ENCODE measurements around the gene PARK7. TPM values are rescaled to one million over a fixed set of nuclear protein-coding genes. Genes with fewer than 3 reads are reported as not detected.

PARK7 gene
- polyA plus RNA-seq, 2 donors: 146 to 184 TPM

- Histone ChIP-seq H3K4me3 (ENCODE audit: low read depth in 1 of 2, low read length in 2 of 2) (no peak overlapping the region), H3K27ac (ENCODE audit: low read depth in 2 of 2, low read length in 1 of 2) (no peak overlapping the region), H3K9me3 (ENCODE audit: control insufficient read depth in 2 of 2, insufficient read depth in 1 of 2, low read depth in 1 of 2, low read length in 1 of 2) (no peaks in the 10 kb centered on the region), H3K27me3 (ENCODE audit: control insufficient read depth in 1 of 2, insufficient read depth in 2 of 2, low read length in 2 of 2) (no peaks in the 10 kb centered on the region), H3K36me3 (ENCODE audit: control insufficient read depth in 2 of 2, insufficient read depth in 2 of 2, low read length in 1 of 2) (peaks cover 0 to 9% of the 10 kb centered on the region in 2 donors), H3K4me1 (ENCODE audit: control insufficient read depth in 2 of 2, insufficient read depth in 2 of 2, low read length in 1 of 2) (peaks cover 0 to 4% of the 10 kb centered on the region in 2 donors)
- WGBS, 2 donors: 68 to 79% methylated on average over 7 of the region's 7 CpGs
Measured at GRCh38 chr1:8011923-8012858, 50.7 kb downstream of the PARK7 start.

- Histone ChIP-seq H3K9me3 (ENCODE audit: control insufficient read depth in 2 of 2, insufficient read depth in 1 of 2, low read depth in 1 of 2, low read length in 1 of 2) (no peaks in the 10 kb centered on the region), H3K4me1 (ENCODE audit: control insufficient read depth in 2 of 2, insufficient read depth in 2 of 2, low read length in 1 of 2) (peaks cover 0 to 4% of the 10 kb centered on the region in 2 donors), H3K4me3 (ENCODE audit: low read depth in 1 of 2, low read length in 2 of 2) (no peak overlapping the region), H3K27me3 (ENCODE audit: control insufficient read depth in 1 of 2, insufficient read depth in 2 of 2, low read length in 2 of 2) (no peaks in the 10 kb centered on the region), H3K27ac (ENCODE audit: low read depth in 2 of 2, low read length in 1 of 2) (no peak overlapping the region), H3K36me3 (ENCODE audit: control insufficient read depth in 2 of 2, insufficient read depth in 2 of 2, low read length in 1 of 2) (peaks cover 0 to 9% of the 10 kb centered on the region in 2 donors)
- 93 to 94% methylated on average over 4 of the region's 4 CpGs for WGBS, 2 donors
Measured at GRCh38 chr1:8012955-8013354, 51.4 kb downstream of the PARK7 start.

- Histone ChIP-seq H3K36me3 (ENCODE audit: control insufficient read depth in 2 of 2, insufficient read depth in 2 of 2, low read length in 1 of 2) (peaks cover 0 to 9% of the 10 kb centered on the region in 2 donors), H3K4me1 (ENCODE audit: control insufficient read depth in 2 of 2, insufficient read depth in 2 of 2, low read length in 1 of 2) (peaks cover 0 to 4% of the 10 kb centered on the region in 2 donors), H3K9me3 (ENCODE audit: control insufficient read depth in 2 of 2, insufficient read depth in 1 of 2, low read depth in 1 of 2, low read length in 1 of 2) (no peaks in the 10 kb centered on the region), H3K27me3 (ENCODE audit: control insufficient read depth in 1 of 2, insufficient read depth in 2 of 2, low read length in 2 of 2) (no peaks in the 10 kb centered on the region), H3K4me3 (ENCODE audit: low read depth in 1 of 2, low read length in 2 of 2) (no peak overlapping the region), H3K27ac (ENCODE audit: low read depth in 2 of 2, low read length in 1 of 2) (no peak overlapping the region)
- 88 to 89% methylated on average over 11 of the region's 11 CpGs for WGBS, 2 donors
Measured at GRCh38 chr1:8013399-8013798, 51.9 kb downstream of the PARK7 start.

GRCh38 chr1:8013800-8014199 is 52.3 kb downstream of the PARK7 start:
- peaks cover 0 to 4% of the 10 kb centered on the region in 2 donors for H3K4me1 ChIP-seq (ENCODE audit: control insufficient read depth in 2 of 2, insufficient read depth in 2 of 2, low read length in 1 of 2)
- H3K27me3 ChIP-seq (ENCODE audit: control insufficient read depth in 1 of 2, insufficient read depth in 2 of 2, low read length in 2 of 2): no peaks in the 10 kb centered on the region
- H3K9me3 ChIP-seq (ENCODE audit: control insufficient read depth in 2 of 2, insufficient read depth in 1 of 2, low read depth in 1 of 2, low read length in 1 of 2): no peaks in the 10 kb centered on the region
- no peak overlapping the region for H3K27ac ChIP-seq (ENCODE audit: low read depth in 2 of 2, low read length in 1 of 2)
- 75 to 77% methylated on average over 6 of the region's 6 CpGs for WGBS, 2 donors
- H3K4me3 ChIP-seq (ENCODE audit: low read depth in 1 of 2, low read length in 2 of 2): no peak overlapping the region
- H3K36me3 ChIP-seq (ENCODE audit: control insufficient read depth in 2 of 2, insufficient read depth in 2 of 2, low read length in 1 of 2): peaks cover 0 to 9% of the 10 kb centered on the region in 2 donors

GRCh38 chr1:8014381-8014988 is 53.0 kb downstream of the PARK7 start:
- Histone ChIP-seq H3K4me3 (ENCODE audit: low read depth in 1 of 2, low read length in 2 of 2) (no peak overlapping the region), H3K36me3 (ENCODE audit: control insufficient read depth in 2 of 2, insufficient read depth in 2 of 2, low read length in 1 of 2) (peaks cover 0 to 9% of the 10 kb centered on the region in 2 donors)

GRCh38 chr1:8015036-8015808 is 53.7 kb downstream of the PARK7 start:
- Histone ChIP-seq H3K9me3 (ENCODE audit: control insufficient read depth in 2 of 2, insufficient read depth in 1 of 2, low read depth in 1 of 2, low read length in 1 of 2) (no peaks in the 10 kb centered on the region), H3K27ac (ENCODE audit: low read depth in 2 of 2, low read length in 1 of 2) (peak overlapping the region; percentile 21 to 57), H3K4me1 (ENCODE audit: control insufficient read depth in 2 of 2, insufficient read depth in 2 of 2, low read length in 1 of 2) (peaks cover 0 to 4% of the 10 kb centered on the region in 2 donors), H3K36me3 (ENCODE audit: control insufficient read depth in 2 of 2, insufficient read depth in 2 of 2, low read length in 1 of 2) (peaks cover 0 to 5% of the 10 kb centered on the region in 2 donors), H3K4me3 (ENCODE audit: low read depth in 1 of 2, low read length in 2 of 2) (no peak overlapping the region), H3K27me3 (ENCODE audit: control insufficient read depth in 1 of 2, insufficient read depth in 2 of 2, low read length in 2 of 2) (no peaks in the 10 kb centered on the region)
- WGBS, 2 donors: 18 to 20% methylated on average over 8 of the region's 8 CpGs

More at GRCh38 chr1:8014381-8014988, 53.0 kb downstream of the PARK7 start:
- peak overlapping the region in 1 of 2 donors; percentile 1 for H3K27ac ChIP-seq (ENCODE audit: low read depth in 2 of 2, low read length in 1 of 2)
- 77 to 78% methylated on average over 10 of the region's 10 CpGs for WGBS, 2 donors
- H3K27me3 ChIP-seq (ENCODE audit: control insufficient read depth in 1 of 2, insufficient read depth in 2 of 2, low read length in 2 of 2): no peaks in the 10 kb centered on the region
- no peaks in the 10 kb centered on the region for H3K9me3 ChIP-seq (ENCODE audit: control insufficient read depth in 2 of 2, insufficient read depth in 1 of 2, low read depth in 1 of 2, low read length in 1 of 2)
- peaks cover 0 to 4% of the 10 kb centered on the region in 2 donors for H3K4me1 ChIP-seq (ENCODE audit: control insufficient read depth in 2 of 2, insufficient read depth in 2 of 2, low read length in 1 of 2)

GRCh38 chr1:8015809-8016165 is 54.3 kb downstream of the PARK7 start:
- peak overlapping the region in 1 of 2 donors; percentile 29 for H3K27ac ChIP-seq (ENCODE audit: low read depth in 2 of 2, low read length in 1 of 2)
- H3K4me1 ChIP-seq (ENCODE audit: control insufficient read depth in 2 of 2, insufficient read depth in 2 of 2, low read length in 1 of 2): peaks cover 0 to 2% of the 10 kb centered on the region in 2 donors
- H3K27me3 ChIP-seq (ENCODE audit: control insufficient read depth in 1 of 2, insufficient read depth in 2 of 2, low read length in 2 of 2): no peaks in the 10 kb centered on the region
- 26 to 37% methylated on average over 2 of the region's 2 CpGs for WGBS, 2 donors
- no peaks in the 10 kb centered on the region for H3K9me3 ChIP-seq (ENCODE audit: control insufficient read depth in 2 of 2, insufficient read depth in 1 of 2, low read depth in 1 of 2, low read length in 1 of 2)
- H3K36me3 ChIP-seq (ENCODE audit: control insufficient read depth in 2 of 2, insufficient read depth in 2 of 2, low read length in 1 of 2): peaks cover 0 to 5% of the 10 kb centered on the region in 2 donors
- H3K4me3 ChIP-seq (ENCODE audit: low read depth in 1 of 2, low read length in 2 of 2): no peak overlapping the region

GRCh38 chr1:8016210-8016894 is 54.8 kb downstream of the PARK7 start:
- no peaks in the 10 kb centered on the region for H3K9me3 ChIP-seq (ENCODE audit: control insufficient read depth in 2 of 2, insufficient read depth in 1 of 2, low read depth in 1 of 2, low read length in 1 of 2)
- H3K4me3 ChIP-seq (ENCODE audit: low read depth in 1 of 2, low read length in 2 of 2): peak overlapping the region in 1 of 2 donors; percentile 14
- 29 to 32% methylated on average over 4 of the region's 4 CpGs for WGBS, 2 donors
- H3K36me3 ChIP-seq (ENCODE audit: control insufficient read depth in 2 of 2, insufficient read depth in 2 of 2, low read length in 1 of 2): peaks cover 0 to 5% of the 10 kb centered on the region in 2 donors
- H3K4me1 ChIP-seq (ENCODE audit: control insufficient read depth in 2 of 2, insufficient read depth in 2 of 2, low read length in 1 of 2): no peaks in the 10 kb centered on the region
- H3K27me3 ChIP-seq (ENCODE audit: control insufficient read depth in 1 of 2, insufficient read depth in 2 of 2, low read length in 2 of 2): no peaks in the 10 kb centered on the region
- peak overlapping the region in 1 of 2 donors; percentile 29 for H3K27ac ChIP-seq (ENCODE audit: low read depth in 2 of 2, low read length in 1 of 2)

- no peak overlapping the region for H3K4me3 ChIP-seq (ENCODE audit: low read depth in 1 of 2, low read length in 2 of 2)
- H3K27me3 ChIP-seq (ENCODE audit: control insufficient read depth in 1 of 2, insufficient read depth in 2 of 2, low read length in 2 of 2): no peaks in the 10 kb centered on the region
- no peaks in the 10 kb centered on the region for H3K9me3 ChIP-seq (ENCODE audit: control insufficient read depth in 2 of 2, insufficient read depth in 1 of 2, low read depth in 1 of 2, low read length in 1 of 2)
- peaks cover 0 to 5% of the 10 kb centered on the region in 2 donors for H3K36me3 ChIP-seq (ENCODE audit: control insufficient read depth in 2 of 2, insufficient read depth in 2 of 2, low read length in 1 of 2)
- H3K27ac ChIP-seq (ENCODE audit: low read depth in 2 of 2, low read length in 1 of 2): peak overlapping the region in 1 of 2 donors; percentile 29
- H3K4me1 ChIP-seq (ENCODE audit: control insufficient read depth in 2 of 2, insufficient read depth in 2 of 2, low read length in 1 of 2): peaks cover 0 to 2% of the 10 kb centered on the region in 2 donors
Measured at GRCh38 chr1:8016895-8017241, 55.4 kb downstream of the PARK7 start.

Measured in esophagus (tissue), 2 donors.